Gastroesophageal sphincter (tissue), 4 donors: ENCODE results near the gene PAGE2. TPM values are rescaled to one million over a fixed set of nuclear protein-coding genes. Genes with fewer than 3 reads are reported as not detected.

Source experiments
- total RNA-seq, 4 donors: library from RNA; depleted of rRNA; stranded (reverse); fragments of >200 nt; gene quantifications; one replicate each; pipeline ENCODE4 v1.1.0, GENCODE V29; 2016

The PAGE2 gene
- total RNA-seq, 4 donors from 2014 or later: not detected

Other genes with a start within 250 kb of the PAGE2 start
- gene TRO, start 168.2 kb upstream of the PAGE2 start, total RNA-seq: 1 to 10 TPM; 3.4 to 9.7 (median 6.6) TPM
- gene PFKFB1, start 94.8 kb upstream of the PAGE2 start, total RNA-seq: under 1 TPM in 1 of 4 donors, not detected in 3; 0.15 TPM
- gene APEX2, start 88.7 kb upstream of the PAGE2 start, total RNA-seq: 1 to 10 TPM; 5.4 to 9.7 (median 6.4) TPM
- 1 to 10 TPM in 2 of 4 donors, under 1 TPM in 1, not detected in 1; 0.39 to 2.2 (median 1.4) TPM for gene ALAS2, start 58.0 kb upstream of the PAGE2 start, total RNA-seq
- not detected for gene PAGE2B, start 14.0 kb upstream of the PAGE2 start, total RNA-seq
- not detected for gene PAGE5, start 131.3 kb downstream of the PAGE2 start, total RNA-seq
- not detected for gene PAGE3, start 175.9 kb downstream of the PAGE2 start, total RNA-seq